HCT116 (cell line): Measurements from ENCODE around the gene UBN1.

Source experiments
- CTCF ChIP-seq, 3 experiments: fragments of 200-600 bp in 1 of 3; sonication (generic) in 1 of 3; IDR thresholded peaks in 2 of 3; conservative IDR thresholded peaks in 1 of 3; 2 replicates each; pipeline ENCODE4 v1.5.1; 2012 to 2017; ENCODE audit warnings: low read depth in 2 of 3, low read length in 2 of 3, antibody characterized with exemption in 1 of 3, borderline replicate concordance in 1 of 3, control low read depth in 1 of 3, mild to moderate bottlenecking in 1 of 3, mixed read lengths in 1 of 3, mixed run types in 1 of 3, moderate library complexity in 1 of 3; ENCODE audit not compliant: insufficient read depth in 1 of 3
- MAX ChIP-seq: IDR thresholded peaks from 2 replicates; pipeline ENCODE4 v1.6.1; 2012
- POLR2A ChIP-seq: IDR thresholded peaks from 2 replicates; pipeline ENCODE4 v1.7.0; 2011; ENCODE audit warnings: borderline replicate concordance; ENCODE audit not compliant: insufficient read depth, insufficient read length; ENCODE audit errors: extremely low read depth

GRCh38 chr16:4837733-4838501, 9.4 kb upstream of the UBN1 start:
- no peak for TF ChIP-seq CTCF (IDR thresholded peaks at IDR 0.05 in 2 of 3, conservative IDR thresholded peaks at IDR 0.05 in 1 of 3; ENCODE audit: borderline replicate concordance in 1 of 3, insufficient read depth in 1 of 3, low read depth in 2 of 3, low read length in 2 of 3)
- TF ChIP-seq MAX: no peak
- no peak for TF ChIP-seq POLR2A
